C4-2B (cell line): Measurements from ENCODE around the gene SMIM43.
"Not testable (repeated sequence)": the region's sequence is repeated elsewhere in the genome, so short reads cannot be mapped to it uniquely, and the experiment has no call there.

ENCODE experiments used
- ZFX ChIP-seq: fragments of 450-650 bp; IDR thresholded peaks from 2 replicates; pipeline ENCODE4 v1.6.1; 2017
- TF ChIP-seq, protein P1 (sequence below): fragments of 450-650 bp; conservative IDR thresholded peaks from 2 replicates; pipeline ENCODE4 v1.5.1; 2017; ENCODE audit warnings: mild to moderate bottlenecking

DNA sequence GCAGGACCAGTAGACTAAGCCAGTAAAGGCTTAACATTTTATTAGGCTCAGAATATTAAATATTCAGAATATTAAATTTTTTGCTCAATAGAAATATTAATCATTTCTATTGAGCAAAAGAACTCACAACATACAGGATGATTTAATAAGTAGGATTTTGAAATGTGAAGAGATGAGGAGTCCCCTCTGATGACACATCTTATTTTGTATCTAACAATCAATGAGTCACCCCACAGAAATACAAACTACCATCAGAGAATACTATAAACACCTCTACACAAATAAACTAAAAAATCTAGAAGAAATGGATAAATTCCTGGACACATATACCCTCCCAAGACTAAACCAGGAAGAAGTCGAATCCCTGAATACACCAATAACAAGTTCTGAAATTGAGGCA lies 12.8 kb downstream of the SMIM43 start:
- TF ChIP-seq, protein P1, sequence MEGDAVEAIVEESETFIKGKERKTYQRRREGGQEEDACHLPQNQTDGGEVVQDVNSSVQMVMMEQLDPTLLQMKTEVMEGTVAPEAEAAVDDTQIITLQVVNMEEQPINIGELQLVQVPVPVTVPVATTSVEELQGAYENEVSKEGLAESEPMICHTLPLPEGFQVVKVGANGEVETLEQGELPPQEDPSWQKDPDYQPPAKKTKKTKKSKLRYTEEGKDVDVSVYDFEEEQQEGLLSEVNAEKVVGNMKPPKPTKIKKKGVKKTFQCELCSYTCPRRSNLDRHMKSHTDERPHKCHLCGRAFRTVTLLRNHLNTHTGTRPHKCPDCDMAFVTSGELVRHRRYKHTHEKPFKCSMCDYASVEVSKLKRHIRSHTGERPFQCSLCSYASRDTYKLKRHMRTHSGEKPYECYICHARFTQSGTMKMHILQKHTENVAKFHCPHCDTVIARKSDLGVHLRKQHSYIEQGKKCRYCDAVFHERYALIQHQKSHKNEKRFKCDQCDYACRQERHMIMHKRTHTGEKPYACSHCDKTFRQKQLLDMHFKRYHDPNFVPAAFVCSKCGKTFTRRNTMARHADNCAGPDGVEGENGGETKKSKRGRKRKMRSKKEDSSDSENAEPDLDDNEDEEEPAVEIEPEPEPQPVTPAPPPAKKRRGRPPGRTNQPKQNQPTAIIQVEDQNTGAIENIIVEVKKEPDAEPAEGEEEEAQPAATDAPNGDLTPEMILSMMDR = not testable (repeated sequence)
- TF ChIP-seq ZFX = not testable (repeated sequence)
